ENCODE results near the gene TMTC1. TPM values are rescaled to one million over a fixed set of nuclear protein-coding genes. Genes with fewer than 3 reads are reported as not detected.

The TMTC1 gene
- total RNA-seq, 1 experiment from 2014 or later = 109 TPM

DNA sequence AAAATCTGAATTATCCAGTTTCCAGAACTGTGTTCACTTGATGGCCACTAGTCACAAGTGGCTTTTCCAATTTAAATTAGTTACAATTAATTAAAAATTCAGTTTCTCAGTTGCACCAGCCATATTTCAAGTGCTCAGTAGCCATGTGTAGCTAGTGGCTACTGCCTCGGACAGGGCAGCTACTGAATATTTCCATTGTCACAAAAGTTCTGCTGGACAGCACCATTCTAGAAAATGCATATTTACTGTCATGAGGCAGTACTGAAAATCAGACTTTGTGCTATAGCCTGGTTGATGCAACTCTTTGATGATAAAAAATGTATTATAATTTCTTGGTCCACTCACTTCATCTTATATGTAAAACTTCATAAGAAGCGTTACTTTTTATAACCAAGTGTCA, 274.8 kb downstream of the TMTC1 start:
- DNase-seq (ENCODE audit: unreplicated experiment) = no peak
- TF ChIP-seq, protein P1, sequence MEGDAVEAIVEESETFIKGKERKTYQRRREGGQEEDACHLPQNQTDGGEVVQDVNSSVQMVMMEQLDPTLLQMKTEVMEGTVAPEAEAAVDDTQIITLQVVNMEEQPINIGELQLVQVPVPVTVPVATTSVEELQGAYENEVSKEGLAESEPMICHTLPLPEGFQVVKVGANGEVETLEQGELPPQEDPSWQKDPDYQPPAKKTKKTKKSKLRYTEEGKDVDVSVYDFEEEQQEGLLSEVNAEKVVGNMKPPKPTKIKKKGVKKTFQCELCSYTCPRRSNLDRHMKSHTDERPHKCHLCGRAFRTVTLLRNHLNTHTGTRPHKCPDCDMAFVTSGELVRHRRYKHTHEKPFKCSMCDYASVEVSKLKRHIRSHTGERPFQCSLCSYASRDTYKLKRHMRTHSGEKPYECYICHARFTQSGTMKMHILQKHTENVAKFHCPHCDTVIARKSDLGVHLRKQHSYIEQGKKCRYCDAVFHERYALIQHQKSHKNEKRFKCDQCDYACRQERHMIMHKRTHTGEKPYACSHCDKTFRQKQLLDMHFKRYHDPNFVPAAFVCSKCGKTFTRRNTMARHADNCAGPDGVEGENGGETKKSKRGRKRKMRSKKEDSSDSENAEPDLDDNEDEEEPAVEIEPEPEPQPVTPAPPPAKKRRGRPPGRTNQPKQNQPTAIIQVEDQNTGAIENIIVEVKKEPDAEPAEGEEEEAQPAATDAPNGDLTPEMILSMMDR (IDR thresholded peaks at IDR 0.05; ENCODE audit: unreplicated experiment) = no peak
- Mint-ChIP-seq H3K27me3 (ENCODE audit: insufficient read depth, unreplicated experiment) (no peaks in the 10 kb centered on the region), H3K4me1 (ENCODE audit: insufficient read depth, unreplicated experiment) (peaks cover 4% of the 10 kb centered on the region), H3K4me3 (ENCODE audit: unreplicated experiment) (no peak overlapping the region), H3K27ac (ENCODE audit: low read depth, unreplicated experiment) (no peak overlapping the region), H3K36me3 (ENCODE audit: insufficient read depth, unreplicated experiment) (peaks cover 84% of the 10 kb centered on the region), H3K9me3 (ENCODE audit: unreplicated experiment) (no peaks in the 10 kb centered on the region)
- BruUV-seq (replicated peaks) = no TSS peak
- ChIA-PET CTCF (interaction anchor here (0.9 kb wide), 1 partner anchor 11 kb away, joined by 3 read pairs; no protein-coding TSS in a partner anchor), POLR2A (no interaction called here)
- intact Hi-C loops (cut with micrococcal nuclease) = loop anchor here (10.0 kb wide), 1 partner anchor 1156 kb away; no protein-coding TSS in a partner anchor

DNA sequence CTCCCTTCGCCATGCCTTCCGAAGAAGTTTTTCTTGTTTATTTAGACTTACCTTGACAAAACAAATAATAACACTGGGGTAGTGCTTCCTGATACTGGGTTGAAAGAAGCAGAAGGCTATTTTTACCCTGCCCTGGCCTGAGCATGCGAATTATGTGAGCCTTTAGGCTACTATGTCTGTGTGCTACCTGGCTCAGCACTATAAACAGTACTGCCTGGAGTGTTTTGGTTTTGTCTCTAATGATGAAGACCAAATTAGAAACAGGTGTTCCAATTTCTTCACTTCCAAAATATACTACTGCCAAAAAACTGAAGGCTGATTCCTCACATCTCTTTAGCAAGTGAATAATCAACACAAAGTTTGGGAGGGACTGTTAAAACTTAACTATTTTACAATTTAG, 278.6 kb downstream of the TMTC1 start:
- Mint-ChIP-seq H3K27me3 (ENCODE audit: insufficient read depth, unreplicated experiment) (no peaks in the 10 kb centered on the region), H3K4me1 (ENCODE audit: insufficient read depth, unreplicated experiment) (no peaks in the 10 kb centered on the region), H3K4me3 (ENCODE audit: unreplicated experiment) (no peak overlapping the region), H3K36me3 (ENCODE audit: insufficient read depth, unreplicated experiment) (peaks cover 82% of the 10 kb centered on the region), H3K27ac (ENCODE audit: low read depth, unreplicated experiment) (no peak overlapping the region), H3K9me3 (ENCODE audit: unreplicated experiment) (no peaks in the 10 kb centered on the region)
- ChIA-PET POLR2A (no interaction called here), CTCF (no interaction called here)
- no peak for DNase-seq (ENCODE audit: unreplicated experiment)
- no TSS peak for BruUV-seq (replicated peaks)
- TF ChIP-seq, protein P1 (IDR thresholded peaks at IDR 0.05; ENCODE audit: unreplicated experiment) = no peak
- intact Hi-C loops (cut with micrococcal nuclease) = loop anchor here (10.0 kb wide), 1 partner anchor 1160 kb away; no protein-coding TSS in a partner anchor

DNA sequence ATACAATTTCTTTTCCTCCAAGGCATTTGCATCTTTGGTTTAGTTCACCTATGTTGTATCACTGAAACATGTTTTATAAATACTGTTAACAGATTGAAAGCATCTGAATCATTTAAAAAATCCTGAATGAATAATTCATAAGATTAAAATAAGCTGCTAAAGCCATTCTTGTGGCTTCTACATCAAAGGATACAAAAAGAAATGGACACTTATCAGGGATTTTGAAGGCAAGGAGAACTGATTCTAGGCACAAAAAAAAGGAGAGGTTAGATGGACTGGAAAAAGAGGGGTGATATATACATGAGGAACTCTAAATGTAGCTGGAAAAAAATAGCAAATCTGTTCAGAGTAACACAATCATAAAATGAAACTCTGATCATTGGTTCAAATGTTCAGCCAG, 280.5 kb downstream of the TMTC1 start:
- Mint-ChIP-seq H3K27me3 (ENCODE audit: insufficient read depth, unreplicated experiment) (no peaks in the 10 kb centered on the region), H3K36me3 (ENCODE audit: insufficient read depth, unreplicated experiment) (peaks cover 89% of the 10 kb centered on the region), H3K27ac (ENCODE audit: low read depth, unreplicated experiment) (no peak overlapping the region), H3K4me1 (ENCODE audit: insufficient read depth, unreplicated experiment) (no peaks in the 10 kb centered on the region), H3K9me3 (ENCODE audit: unreplicated experiment) (no peaks in the 10 kb centered on the region), H3K4me3 (ENCODE audit: unreplicated experiment) (no peak overlapping the region)
- DNase-seq (ENCODE audit: unreplicated experiment) = no peak
- POLR2A ChIA-PET = no interaction called here
- TF ChIP-seq, protein P1 (IDR thresholded peaks at IDR 0.05; ENCODE audit: unreplicated experiment) = no peak
- BruUV-seq (replicated peaks) = no TSS peak
- CTCF ChIA-PET = interaction anchor here (0.6 to 1.1 kb wide), 3 partner anchors 44 to 535 kb away, joined by 3 to 4 read pairs (median 3); no protein-coding TSS in a partner anchor
- intact Hi-C loops (cut with micrococcal nuclease) = loop anchor here (10.0 kb wide), 1 partner anchor 1162 kb away; no protein-coding TSS in a partner anchor

DNA sequence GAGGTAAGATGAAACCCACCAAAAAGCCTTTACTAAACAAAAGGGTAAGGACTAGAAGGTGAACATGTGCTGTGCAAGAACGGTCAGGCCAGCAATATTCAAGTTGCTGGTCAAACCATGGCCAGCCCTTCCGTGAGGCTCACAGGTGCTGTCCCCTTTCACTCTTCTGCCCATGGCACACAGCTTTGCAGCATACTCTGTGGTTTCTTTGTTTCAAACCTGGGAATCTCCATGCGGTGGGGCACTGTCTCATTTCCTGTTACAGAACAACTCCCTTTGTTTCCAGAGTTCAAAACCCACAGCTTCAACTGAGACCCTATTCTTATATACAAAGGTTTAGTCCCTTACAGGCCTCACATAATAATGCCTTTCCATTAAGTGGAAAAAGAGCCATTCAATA, 284.5 kb downstream of the TMTC1 start:
- intact Hi-C loops (cut with micrococcal nuclease) = no loop called here
- POLR2A ChIA-PET = no interaction called here
- BruUV-seq (replicated peaks) = no TSS peak
- DNase-seq (ENCODE audit: unreplicated experiment) = no peak
- CTCF ChIA-PET = interaction anchor here (0.9 kb wide), 1 partner anchor 1781 kb away, joined by 3 read pairs; no protein-coding TSS in a partner anchor
- Mint-ChIP-seq H3K4me1 (ENCODE audit: insufficient read depth, unreplicated experiment) (no peaks in the 10 kb centered on the region), H3K27ac (ENCODE audit: low read depth, unreplicated experiment) (no peak overlapping the region), H3K4me3 (ENCODE audit: unreplicated experiment) (no peak overlapping the region), H3K36me3 (ENCODE audit: insufficient read depth, unreplicated experiment) (peaks cover 92% of the 10 kb centered on the region), H3K27me3 (ENCODE audit: insufficient read depth, unreplicated experiment) (no peaks in the 10 kb centered on the region), H3K9me3 (ENCODE audit: unreplicated experiment) (no peaks in the 10 kb centered on the region)
- TF ChIP-seq, protein P1 (IDR thresholded peaks at IDR 0.05; ENCODE audit: unreplicated experiment) = no peak

Data from MCF 10A (cell line).